Activated B cell treated with CpG ODN at 0.5 μM for 24 hours (primary cell): Measurements from ENCODE around the gene FCN1. TPM values are rescaled to one million over a fixed set of nuclear protein-coding genes. Genes with fewer than 3 reads are reported as not detected.

Experiments
- ATAC-seq: fragments of 200-7000 bp; cut with Tn5 transposase; one replicate; pipeline ENCODE4 v1.10.0; 2021; ENCODE audit warnings: low read depth, mild to moderate bottlenecking, moderate library complexity
- CTCF ChIA-PET: fragments of 350-600 bp; sonication (Branson Sonifier 250); formaldehyde crosslinking; loops from one replicate; lab custom pipeline; 2021; ENCODE audit warnings: antibody characterized with exemption; lab: Charles Lee
- POLR2A ChIA-PET: fragments of 350-600 bp; sonication (Branson Sonifier 250); formaldehyde crosslinking; loops from one replicate; lab custom pipeline; 2021; ENCODE audit warnings: antibody characterized with exemption; lab: Charles Lee
- DNase-seq: peaks from one replicate; pipeline ENCODE4 v3.0.0; 2022
- H3K27ac Mint-ChIP-seq: one replicate; pipeline ENCODE4 v1.8.0; 2020; ENCODE audit warnings: mixed read lengths
- H3K27me3 Mint-ChIP-seq: one replicate; pipeline ENCODE4 v1.8.0; 2021; ENCODE audit warnings: mixed read lengths
- H3K36me3 Mint-ChIP-seq: one replicate; pipeline ENCODE4 v1.8.0; 2021; ENCODE audit warnings: low read depth, mixed read lengths
- H3K4me1 Mint-ChIP-seq: one replicate; pipeline ENCODE4 v1.8.0; 2021; ENCODE audit warnings: mixed read lengths
- H3K4me3 Mint-ChIP-seq: one replicate; pipeline ENCODE4 v1.8.0; 2020; ENCODE audit warnings: mild to moderate bottlenecking, mixed read lengths
- H3K9me3 Mint-ChIP-seq: one replicate; pipeline ENCODE4 v1.8.0; 2020; ENCODE audit warnings: mixed read lengths
- intact Hi-C: fragments of 100-400 bp; cut with micrococcal nuclease; formaldehyde crosslinking; loops from one replicate; pipeline ENCODE4 v1.15.1; 2024
- total RNA-seq: library from RNA; stranded (reverse); gene quantifications from 2 replicates; pipeline ENCODE4 v1.2.3, GENCODE V29; 2022
- TF ChIP-seq, protein P1 (sequence below): fragments of 200-600 bp; IDR thresholded peaks from one replicate; pipeline ENCODE4 v1.8.0; 2022; ENCODE audit warnings: antibody characterized with exemption, mild to moderate bottlenecking

Gene FCN1
- total RNA-seq, 1 donor from 2014 or later, result 0.44 TPM

DNA sequence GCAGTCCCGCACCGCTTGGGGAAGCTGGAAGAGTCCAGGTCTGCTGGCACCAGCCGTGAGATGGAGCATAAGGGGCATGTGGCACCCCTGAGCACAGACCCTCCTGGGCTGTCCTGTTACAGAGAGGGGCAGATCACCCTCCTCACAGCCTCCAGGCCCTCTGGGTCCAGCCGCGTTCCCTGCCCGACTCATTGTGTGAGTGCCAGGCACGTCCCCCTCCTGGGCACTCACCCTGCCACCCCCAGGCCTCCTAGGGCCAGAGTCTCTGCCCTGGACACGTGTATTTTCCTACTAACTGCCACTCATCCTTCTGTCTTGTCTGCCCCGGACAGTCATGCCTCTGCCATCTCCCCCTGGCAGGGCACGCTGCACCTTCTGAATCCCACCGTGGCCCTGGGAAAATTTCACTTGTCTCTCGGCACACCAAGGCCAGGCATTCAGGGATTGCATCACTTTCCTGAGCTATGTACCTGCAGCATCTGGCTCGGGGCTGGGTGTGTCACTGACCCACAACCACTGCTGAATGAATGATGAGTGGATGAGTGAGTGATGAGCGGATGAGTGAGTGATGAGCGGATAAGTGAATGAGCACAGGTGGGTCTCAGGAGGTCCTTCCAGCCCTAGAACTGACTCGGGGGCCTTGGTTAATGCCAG, 21.5 kb upstream of the FCN1 start:
- H3K4me1 Mint-ChIP-seq, result peaks cover 34% of the 10 kb centered on the region

DNA sequence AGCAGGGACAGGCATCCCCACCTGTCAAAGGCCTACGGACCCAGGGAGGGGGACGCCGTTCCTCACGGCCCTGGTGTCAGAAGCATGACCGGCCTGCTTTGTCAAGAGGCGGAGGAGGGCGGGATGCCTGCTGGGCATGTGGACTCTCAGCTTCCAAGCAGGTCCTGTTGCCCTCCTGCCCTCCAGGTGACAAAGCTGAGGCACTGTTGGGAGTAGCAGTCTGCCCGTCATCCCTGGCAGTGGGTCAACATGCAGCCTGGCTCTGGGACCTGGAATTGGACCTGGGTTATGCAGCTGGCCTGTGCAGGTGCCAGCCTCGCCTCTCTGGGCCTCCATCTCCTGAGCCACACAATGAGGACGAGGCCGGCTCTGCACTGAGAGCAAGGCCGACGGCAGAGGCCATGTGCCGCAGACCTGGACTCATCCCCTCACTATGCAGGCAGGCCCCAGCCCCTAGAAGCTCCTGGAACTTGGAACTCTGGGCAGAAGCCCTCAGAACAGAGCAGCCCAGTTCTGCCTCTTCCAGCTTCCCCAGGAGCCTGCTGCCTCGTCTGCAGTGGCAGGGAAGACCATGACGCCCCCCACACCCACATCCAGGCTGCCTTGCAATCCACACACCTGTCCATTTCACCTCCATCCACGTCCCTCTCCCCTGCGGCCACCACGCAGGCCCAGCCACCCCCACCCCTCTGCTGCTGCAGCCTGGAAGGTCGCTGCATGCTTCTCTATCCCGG, 20.8 kb upstream of the FCN1 start:
- intact Hi-C loops, result loop anchor here (10.0 kb wide), 1 partner anchor 774 kb away; the partner anchor contains the start of gene RNU6ATAC
- ChIA-PET POLR2A (interaction anchor here (0.6 kb wide), 1 partner anchor 45 kb away, joined by 3 read pairs; no protein-coding TSS in a partner anchor), CTCF (no interaction called here)
- Mint-ChIP-seq H3K27ac (no peak overlapping the region), H3K36me3 (no peaks in the 10 kb centered on the region), H3K4me3 (no peak overlapping the region), H3K9me3 (no peaks in the 10 kb centered on the region), H3K4me1 (peaks cover 41% of the 10 kb centered on the region), H3K27me3 (peaks cover 28% of the 10 kb centered on the region)
- no peak for DNase-seq
- ATAC-seq, result no peak
- TF ChIP-seq, protein P1, sequence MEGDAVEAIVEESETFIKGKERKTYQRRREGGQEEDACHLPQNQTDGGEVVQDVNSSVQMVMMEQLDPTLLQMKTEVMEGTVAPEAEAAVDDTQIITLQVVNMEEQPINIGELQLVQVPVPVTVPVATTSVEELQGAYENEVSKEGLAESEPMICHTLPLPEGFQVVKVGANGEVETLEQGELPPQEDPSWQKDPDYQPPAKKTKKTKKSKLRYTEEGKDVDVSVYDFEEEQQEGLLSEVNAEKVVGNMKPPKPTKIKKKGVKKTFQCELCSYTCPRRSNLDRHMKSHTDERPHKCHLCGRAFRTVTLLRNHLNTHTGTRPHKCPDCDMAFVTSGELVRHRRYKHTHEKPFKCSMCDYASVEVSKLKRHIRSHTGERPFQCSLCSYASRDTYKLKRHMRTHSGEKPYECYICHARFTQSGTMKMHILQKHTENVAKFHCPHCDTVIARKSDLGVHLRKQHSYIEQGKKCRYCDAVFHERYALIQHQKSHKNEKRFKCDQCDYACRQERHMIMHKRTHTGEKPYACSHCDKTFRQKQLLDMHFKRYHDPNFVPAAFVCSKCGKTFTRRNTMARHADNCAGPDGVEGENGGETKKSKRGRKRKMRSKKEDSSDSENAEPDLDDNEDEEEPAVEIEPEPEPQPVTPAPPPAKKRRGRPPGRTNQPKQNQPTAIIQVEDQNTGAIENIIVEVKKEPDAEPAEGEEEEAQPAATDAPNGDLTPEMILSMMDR, result no peak

More for the DNA sequence above, 21.5 kb upstream of the FCN1 start:
- no peaks in the 10 kb centered on the region for H3K36me3 Mint-ChIP-seq
- TF ChIP-seq, protein P1, result no peak
- H3K27me3 Mint-ChIP-seq, result peaks cover 27% of the 10 kb centered on the region
- peak overlapping the region; percentile 13 for H3K27ac Mint-ChIP-seq
- no peak for ATAC-seq
- intact Hi-C loops, result loop anchor here (10.0 kb wide), 1 partner anchor 774 kb away; the partner anchor contains the start of gene RNU6ATAC
- ChIA-PET POLR2A (interaction anchor here (0.6 kb wide), 1 partner anchor 46 kb away, joined by 3 read pairs; no protein-coding TSS in a partner anchor), CTCF (no interaction called here)
- DNase-seq, result no peak
- H3K9me3 Mint-ChIP-seq, result no peaks in the 10 kb centered on the region
- no peak overlapping the region for H3K4me3 Mint-ChIP-seq

DNA sequence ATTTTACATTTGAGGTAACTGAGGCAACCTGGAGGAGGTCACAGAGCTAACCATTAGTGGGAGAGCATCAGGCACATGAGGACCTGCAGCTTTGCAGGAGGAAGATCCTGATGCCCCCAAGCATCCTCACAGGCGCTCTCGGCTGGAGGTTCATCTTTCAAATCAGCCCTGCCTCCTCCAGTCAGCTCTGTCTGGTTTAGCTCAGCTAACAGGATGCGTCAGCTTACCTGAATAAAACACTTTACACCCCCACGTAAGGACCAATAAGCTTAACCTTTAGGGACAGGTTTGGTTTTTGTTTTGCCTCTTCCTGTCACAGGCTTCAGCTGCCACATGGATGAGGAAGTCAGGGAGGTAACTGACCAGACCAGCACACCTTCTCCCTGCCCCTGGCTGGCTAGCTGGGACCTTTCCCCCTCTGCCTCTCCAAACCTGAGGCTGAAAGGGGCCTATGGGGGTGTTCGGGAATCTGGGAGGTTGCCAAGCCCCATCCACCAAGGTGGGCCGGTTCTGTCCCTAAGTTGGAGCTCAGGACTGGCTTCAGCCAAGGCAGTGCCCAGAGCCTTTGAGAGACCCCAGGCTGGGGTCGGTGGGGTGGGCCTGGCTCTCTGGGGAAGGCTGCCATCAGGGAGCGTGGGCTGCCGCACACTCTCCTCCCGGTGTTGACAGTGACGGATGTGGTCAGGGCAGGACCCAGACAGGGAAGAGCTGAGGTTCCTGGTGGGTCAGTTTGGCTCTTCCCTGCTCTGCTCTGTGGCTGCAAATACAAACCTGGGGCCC, 20.0 kb upstream of the FCN1 start:
- Mint-ChIP-seq H3K9me3 (no peaks in the 10 kb centered on the region), H3K27me3 (peaks cover 22% of the 10 kb centered on the region), H3K27ac (no peak overlapping the region)

DNA sequence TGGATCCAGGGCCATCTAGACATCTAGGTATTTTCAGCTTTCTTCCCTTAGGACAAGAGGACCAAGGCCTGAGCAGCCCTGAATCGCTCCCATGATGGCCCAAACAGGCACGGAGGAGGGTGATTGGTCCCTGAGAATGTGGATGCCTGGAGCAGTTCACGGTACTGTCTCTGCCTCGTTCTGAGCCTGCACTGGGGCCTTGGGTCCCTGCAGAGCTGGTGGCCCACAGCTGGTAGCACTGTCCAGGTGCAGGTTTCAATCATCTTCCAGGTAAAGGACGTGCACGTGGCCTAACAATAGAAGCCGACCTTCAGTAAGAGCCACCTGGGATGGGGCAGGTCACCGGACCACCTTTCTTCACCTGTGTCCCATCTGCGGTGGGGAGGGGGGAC, 19.4 kb upstream of the FCN1 start:
- Mint-ChIP-seq H3K4me3 (peak overlapping the region; percentile 53), H3K36me3 (no peaks in the 10 kb centered on the region), H3K4me1 (peaks cover 54% of the 10 kb centered on the region), H3K27me3 (peaks cover 28% of the 10 kb centered on the region), H3K9me3 (no peaks in the 10 kb centered on the region), H3K27ac (peak overlapping the region; percentile 41)
- POLR2A ChIA-PET, result no interaction called here
- peak; percentile 50 for ATAC-seq
- intact Hi-C loops, result loop anchor here (10.0 kb wide), 1 partner anchor 772 kb away; the partner anchor contains the start of gene RNU6ATAC
- no peak for DNase-seq
- TF ChIP-seq, protein P1, result no peak
- CTCF ChIA-PET, result no interaction called here

More for the DNA sequence above, 20.0 kb upstream of the FCN1 start:
- ATAC-seq, result no peak
- H3K4me3 Mint-ChIP-seq, result peak overlapping the region; percentile 53
- TF ChIP-seq, protein P1, result no peak
- peaks cover 48% of the 10 kb centered on the region for H3K4me1 Mint-ChIP-seq
- intact Hi-C loops, result loop anchor here (10.0 kb wide), 1 partner anchor 773 kb away; the partner anchor contains the start of gene RNU6ATAC
- ChIA-PET CTCF (no interaction called here), POLR2A (no interaction called here)
- no peak for DNase-seq
- H3K36me3 Mint-ChIP-seq, result no peaks in the 10 kb centered on the region
